ENCODE data around the gene MSRB1.

DNA sequence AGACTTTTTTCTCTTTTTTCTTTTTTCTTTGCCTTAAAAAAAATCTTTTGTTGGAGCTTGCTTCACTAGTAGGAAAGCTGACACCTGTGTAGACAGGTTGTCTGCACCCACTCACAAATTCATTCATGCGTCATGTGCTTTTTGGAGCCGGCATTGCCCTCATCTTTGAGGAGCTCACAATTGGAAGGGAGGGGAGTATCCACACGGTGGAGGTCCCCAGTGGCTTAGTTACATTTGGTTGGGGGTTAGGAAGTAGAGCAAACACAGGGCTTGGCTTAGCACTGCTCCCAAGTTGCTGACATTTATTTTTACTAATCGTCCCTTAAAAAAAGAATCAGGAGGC lies 52.3 kb downstream of the MSRB1 start:
- TF ChIP-seq, protein P1, sequence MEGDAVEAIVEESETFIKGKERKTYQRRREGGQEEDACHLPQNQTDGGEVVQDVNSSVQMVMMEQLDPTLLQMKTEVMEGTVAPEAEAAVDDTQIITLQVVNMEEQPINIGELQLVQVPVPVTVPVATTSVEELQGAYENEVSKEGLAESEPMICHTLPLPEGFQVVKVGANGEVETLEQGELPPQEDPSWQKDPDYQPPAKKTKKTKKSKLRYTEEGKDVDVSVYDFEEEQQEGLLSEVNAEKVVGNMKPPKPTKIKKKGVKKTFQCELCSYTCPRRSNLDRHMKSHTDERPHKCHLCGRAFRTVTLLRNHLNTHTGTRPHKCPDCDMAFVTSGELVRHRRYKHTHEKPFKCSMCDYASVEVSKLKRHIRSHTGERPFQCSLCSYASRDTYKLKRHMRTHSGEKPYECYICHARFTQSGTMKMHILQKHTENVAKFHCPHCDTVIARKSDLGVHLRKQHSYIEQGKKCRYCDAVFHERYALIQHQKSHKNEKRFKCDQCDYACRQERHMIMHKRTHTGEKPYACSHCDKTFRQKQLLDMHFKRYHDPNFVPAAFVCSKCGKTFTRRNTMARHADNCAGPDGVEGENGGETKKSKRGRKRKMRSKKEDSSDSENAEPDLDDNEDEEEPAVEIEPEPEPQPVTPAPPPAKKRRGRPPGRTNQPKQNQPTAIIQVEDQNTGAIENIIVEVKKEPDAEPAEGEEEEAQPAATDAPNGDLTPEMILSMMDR (IDR thresholded peaks at IDR 0.05), result no peak
- TF ChIP-seq POLR2AphosphoS5 (IDR thresholded peaks at IDR 0.05), result no peak

Measured in prostate gland (tissue), 2 donors.